HepG2 (cell line): Measurements from ENCODE around the gene GSTP1. TPM values are rescaled to one million over a fixed set of nuclear protein-coding genes. Genes with fewer than 3 reads are reported as not detected.

Source experiments
- GATAD1 ChIP-seq: IDR thresholded peaks from 2 replicates; pipeline ENCODE4 v1.6.1; 2016; ENCODE audit warnings: missing genetic modification reagents, missing compliant biosample characterization
- ZNF24 ChIP-seq: fragments of 450-650 bp; IDR thresholded peaks from 2 replicates; pipeline ENCODE4 v1.6.1; 2017; ENCODE audit warnings: antibody characterized with exemption, mild to moderate bottlenecking
- ZNF407 ChIP-seq: sonication (generic); formaldehyde crosslinking; IDR thresholded peaks from one replicate; pipeline ENCODE4 v1.5.1; 2020; ENCODE audit warnings: mild to moderate bottlenecking, missing genetic modification reagents; ENCODE audit errors: not compliant biosample characterization
- ZNF547 ChIP-seq: sonication (generic); formaldehyde crosslinking; IDR thresholded peaks from 2 replicates; pipeline ENCODE4 v1.5.1; 2020; ENCODE audit warnings: mild to moderate bottlenecking, missing genetic modification reagents
- ZNF550 ChIP-seq: sonication (generic); formaldehyde crosslinking; IDR thresholded peaks from 2 replicates; pipeline ENCODE4 v1.4.0; 2020; ENCODE audit warnings: mild to moderate bottlenecking, missing genetic modification reagents, borderline replicate concordance
- ZNF83 ChIP-seq: sonication (generic); formaldehyde crosslinking; IDR thresholded peaks from 2 replicates; pipeline ENCODE4 v1.4.0; 2020; ENCODE audit warnings: missing genetic modification reagents, mild to moderate bottlenecking, borderline replicate concordance
- ZNF839 ChIP-seq: sonication (generic); formaldehyde crosslinking; IDR thresholded peaks from 2 replicates; pipeline ENCODE4 v1.4.0; 2020; ENCODE audit warnings: missing genetic modification reagents, mild to moderate bottlenecking, borderline replicate concordance
- polyA plus RNA-seq, 8 experiments: library from polyadenylated mRNA; depleted of rRNA in 3 of 8; stranded (reverse) in 7 of 8; unstranded in 1 of 8; fragments of >200 nt; fragmentation: Illumina TruSeq in 4 of 8; extraction: Trizol in 4 of 8; gene quantifications; 2 replicates each; pipeline versions ENCODE4 v1.2.1 to v1.2.3, GENCODE V29; 2011 to 2016; ENCODE audit warnings: low read depth in 4 of 8, missing spikeins in 1 of 8, mixed read lengths in 1 of 8; ENCODE audit not compliant: insufficient read depth in 1 of 8
- total RNA-seq, 5 experiments: library from RNA; depleted of rRNA; stranded (reverse); fragments of >200 nt; fragmentation: Illumina TruSeq; extraction: Trizol; gene quantifications; 2 replicates each; pipeline ENCODE4 v1.2.3, GENCODE V29; 2016; ENCODE audit warnings: low read depth in 1 of 5
- TF ChIP-seq, protein P1 (sequence below): sonication (generic); formaldehyde crosslinking; IDR thresholded peaks from 2 replicates; pipeline ENCODE4 v1.4.0; 2020; ENCODE audit warnings: missing genetic modification reagents, mild to moderate bottlenecking, borderline replicate concordance
- TF ChIP-seq, protein P2 (sequence below), 2 experiments: sonication (generic) in 1 of 2; formaldehyde crosslinking in 1 of 2; IDR thresholded peaks; 2 replicates each; pipeline versions ENCODE4 v1.4.0 to v1.6.1; 2018 to 2020; ENCODE audit warnings: missing genetic modification reagents in 2 of 2, borderline replicate concordance in 1 of 2, low read depth in 1 of 2, mild to moderate bottlenecking in 1 of 2, missing biosample characterization in 1 of 2
- TF ChIP-seq, protein P3 (sequence below): IDR thresholded peaks from 2 replicates; pipeline ENCODE4 v1.6.1; 2016; ENCODE audit warnings: missing genetic modification reagents, missing compliant biosample characterization

The GSTP1 gene
- total and polyA plus RNA-seq, 2 of the 13 experiments (the other 11 are each of a cell fraction or from before 2014, with no cell fraction given) = not detected

DNA sequence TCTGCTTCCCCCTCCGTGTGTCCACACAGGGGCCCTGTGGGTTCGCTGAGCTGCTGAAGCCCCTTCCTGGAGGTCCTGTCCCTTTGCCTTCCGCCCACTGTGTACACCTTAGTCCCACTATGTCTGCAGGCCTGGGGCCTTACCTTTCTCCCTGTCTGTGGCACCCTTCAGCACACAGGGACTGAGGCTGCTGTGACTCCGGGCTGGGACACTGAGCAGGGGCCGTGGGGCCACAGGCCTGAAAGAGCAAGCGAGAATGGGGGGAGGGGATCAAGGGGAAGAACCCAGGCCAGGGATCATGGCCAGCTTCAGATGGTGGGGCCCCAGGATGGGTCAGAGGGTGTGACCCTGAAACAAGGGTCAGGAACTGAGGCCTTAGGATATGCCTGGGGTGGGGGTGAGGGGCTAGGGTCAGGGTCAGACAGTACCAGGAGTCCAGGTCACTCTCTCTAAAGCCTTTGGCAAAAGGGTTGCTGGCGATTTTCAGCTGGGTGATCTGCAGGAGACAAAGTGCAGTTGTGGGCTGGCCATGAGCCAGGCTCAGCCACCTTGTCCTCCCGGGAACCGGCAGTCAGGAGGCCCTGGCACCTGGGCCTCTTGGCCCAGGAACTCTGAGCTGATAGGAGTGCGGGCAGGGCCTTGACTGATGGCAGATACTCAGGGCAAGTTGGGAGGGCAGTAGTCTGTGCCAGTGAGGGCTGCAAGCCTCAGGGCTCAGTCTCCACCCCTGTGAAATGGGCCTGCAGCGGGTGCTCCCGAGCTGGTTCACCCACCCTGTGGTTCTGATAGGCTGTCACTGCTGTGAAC lies 48.8 kb downstream of the GSTP1 start (continued):
- TF ChIP-seq, protein P1, sequence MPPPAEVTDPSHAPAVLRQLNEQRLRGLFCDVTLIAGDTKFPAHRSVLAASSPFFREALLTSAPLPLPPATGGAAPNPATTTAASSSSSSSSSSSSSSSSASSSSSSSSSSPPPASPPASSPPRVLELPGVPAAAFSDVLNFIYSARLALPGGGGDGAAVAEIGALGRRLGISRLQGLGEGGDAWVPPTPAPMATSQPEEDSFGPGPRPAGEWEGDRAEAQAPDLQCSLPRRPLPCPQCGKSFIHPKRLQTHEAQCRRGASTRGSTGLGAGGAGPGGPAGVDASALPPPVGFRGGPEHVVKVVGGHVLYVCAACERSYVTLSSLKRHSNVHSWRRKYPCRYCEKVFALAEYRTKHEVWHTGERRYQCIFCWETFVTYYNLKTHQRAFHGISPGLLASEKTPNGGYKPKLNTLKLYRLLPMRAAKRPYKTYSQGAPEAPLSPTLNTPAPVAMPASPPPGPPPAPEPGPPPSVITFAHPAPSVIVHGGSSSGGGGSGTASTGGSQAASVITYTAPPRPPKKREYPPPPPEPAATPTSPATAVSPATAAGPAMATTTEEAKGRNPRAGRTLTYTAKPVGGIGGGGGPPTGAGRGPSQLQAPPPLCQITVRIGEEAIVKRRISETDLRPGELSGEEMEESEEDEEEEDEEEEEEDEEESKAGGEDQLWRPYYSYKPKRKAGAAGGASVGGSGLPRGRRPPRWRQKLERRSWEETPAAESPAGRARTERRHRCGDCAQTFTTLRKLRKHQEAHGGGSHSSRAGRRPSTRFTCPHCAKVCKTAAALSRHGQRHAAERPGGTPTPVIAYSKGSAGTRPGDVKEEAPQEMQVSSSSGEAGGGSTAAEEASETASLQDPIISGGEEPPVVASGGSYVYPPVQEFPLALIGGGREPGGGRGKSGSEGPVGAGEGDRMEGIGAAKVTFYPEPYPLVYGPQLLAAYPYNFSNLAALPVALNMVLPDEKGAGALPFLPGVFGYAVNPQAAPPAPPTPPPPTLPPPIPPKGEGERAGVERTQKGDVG = no peak
- TF ChIP-seq, protein P2, sequence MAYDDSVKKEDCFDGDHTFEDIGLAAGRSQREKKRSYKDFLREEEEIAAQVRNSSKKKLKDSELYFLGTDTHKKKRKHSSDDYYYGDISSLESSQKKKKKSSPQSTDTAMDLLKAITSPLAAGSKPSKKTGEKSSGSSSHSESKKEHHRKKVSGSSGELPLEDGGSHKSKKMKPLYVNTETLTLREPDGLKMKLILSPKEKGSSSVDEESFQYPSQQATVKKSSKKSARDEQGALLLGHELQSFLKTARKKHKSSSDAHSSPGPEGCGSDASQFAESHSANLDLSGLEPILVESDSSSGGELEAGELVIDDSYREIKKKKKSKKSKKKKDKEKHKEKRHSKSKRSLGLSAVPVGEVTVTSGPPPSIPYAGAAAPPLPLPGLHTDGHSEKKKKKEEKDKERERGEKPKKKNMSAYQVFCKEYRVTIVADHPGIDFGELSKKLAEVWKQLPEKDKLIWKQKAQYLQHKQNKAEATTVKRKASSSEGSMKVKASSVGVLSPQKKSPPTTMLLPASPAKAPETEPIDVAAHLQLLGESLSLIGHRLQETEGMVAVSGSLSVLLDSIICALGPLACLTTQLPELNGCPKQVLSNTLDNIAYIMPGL (CRISPR knock-in tag; IDR thresholded peaks at IDR 0.05; ENCODE audit: borderline replicate concordance in 1 of 2, low read depth in 1 of 2) = peak in 1 of 2 experiments; percentile 70; a peak in 2 of 4 replicates
- TF ChIP-seq ZNF24 (no peak), GATAD1 (CRISPR knock-in tag) (0 out of 2 replicates have a peak, but pooled peaks have one; percentile 25), ZNF839 (CRISPR knock-in tag) (no peak), ZNF83 (CRISPR knock-in tag) (0 out of 2 replicates have a peak, but pooled peaks have one; percentile 30), ZNF547 (CRISPR knock-in tag) (no peak), ZNF407 (CRISPR knock-in tag) (no peak), ZNF550 (no peak)
- TF ChIP-seq, protein P3, sequence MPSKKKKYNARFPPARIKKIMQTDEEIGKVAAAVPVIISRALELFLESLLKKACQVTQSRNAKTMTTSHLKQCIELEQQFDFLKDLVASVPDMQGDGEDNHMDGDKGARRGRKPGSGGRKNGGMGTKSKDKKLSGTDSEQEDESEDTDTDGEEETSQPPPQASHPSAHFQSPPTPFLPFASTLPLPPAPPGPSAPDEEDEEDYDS (CRISPR knock-in tag) = no peak
